Natural killer cell (primary cell): ENCODE data around the gene KRT83. TPM values are rescaled to one million over a fixed set of nuclear protein-coding genes. Genes with fewer than 3 reads are reported as not detected.

Source experiments
- ATAC-seq, 3 donors: fragments of 150-1000 bp in 2 of 3; fragments of 200-7000 bp in 1 of 3; cut with Tn5 transposase; 1 replicate in 1 of 3; 2 replicates in 2 of 3; pipeline ENCODE4 v1.10.0; 2021; ENCODE audit warnings: mild to moderate bottlenecking in 2 of 3, moderate library complexity in 2 of 3
- DNase-seq, 2 donors: peaks; one replicate each; pipeline versions ENCODE4 v3.0.0 to v3.0.0-alpha.2; 2013 to 2021; ENCODE audit warnings: mixed read lengths in 1 of 2
- H3K27ac ChIP-seq: one replicate; pipeline ENCODE4 v1.5.1; 2013; ENCODE audit warnings: mild to moderate bottlenecking, low read length
- H3K27me3 ChIP-seq: one replicate; pipeline ENCODE4 v1.6.1; 2013; ENCODE audit warnings: low read length; ENCODE audit not compliant: control insufficient read depth, insufficient read depth
- H3K36me3 ChIP-seq: one replicate; pipeline ENCODE4 v1.6.1; 2013; ENCODE audit warnings: low read length; ENCODE audit not compliant: control insufficient read depth, insufficient read depth
- H3K4me1 ChIP-seq: one replicate; pipeline ENCODE4 v1.6.1; 2013; ENCODE audit warnings: low read length; ENCODE audit not compliant: control insufficient read depth, insufficient read depth
- H3K4me3 ChIP-seq: one replicate; pipeline ENCODE4 v1.5.1; 2013; ENCODE audit warnings: low read length
- H3K9me3 ChIP-seq: one replicate; pipeline ENCODE4 v1.6.1; 2013; ENCODE audit warnings: low read length; ENCODE audit not compliant: control insufficient read depth, insufficient read depth
- H3K27ac Mint-ChIP-seq, 2 donors: one replicate each; pipeline ENCODE4 v1.8.0; 2022; ENCODE audit warnings: mild to moderate bottlenecking in 2 of 2, mixed read lengths in 2 of 2, moderate library complexity in 1 of 2
- H3K27me3 Mint-ChIP-seq, 2 donors: one replicate each; pipeline ENCODE4 v1.8.0; 2022; ENCODE audit warnings: low read depth in 2 of 2, mixed read lengths in 2 of 2
- H3K36me3 Mint-ChIP-seq: one replicate; pipeline ENCODE4 v1.8.0; 2022; ENCODE audit warnings: mixed read lengths
- H3K4me1 Mint-ChIP-seq, 2 donors: one replicate each; pipeline ENCODE4 v1.8.0; 2022; ENCODE audit warnings: mixed read lengths in 2 of 2
- H3K4me3 Mint-ChIP-seq: one replicate; pipeline ENCODE4 v1.8.0; 2022; ENCODE audit warnings: mild to moderate bottlenecking, moderate library complexity, mixed read lengths
- H3K9me3 Mint-ChIP-seq, 2 donors: one replicate each; pipeline ENCODE4 v1.8.0; 2022; ENCODE audit warnings: mixed read lengths in 2 of 2
- CTCF ChIP-seq: fragments of 200-600 bp; IDR thresholded peaks from one replicate; pipeline ENCODE4 v1.8.0; 2022; ENCODE audit warnings: antibody characterized with exemption
- WGBS: methylation state at CpG from one replicate; pipeline ENCODE4 v1.1.7; 2013; ENCODE audit warnings: missing lambda C conversion rate; ENCODE audit not compliant: insufficient coverage; 5-methylcytosine and 5-hydroxymethylcytosine counted together
- intact Hi-C: fragments of 100-400 bp; cut with micrococcal nuclease; formaldehyde crosslinking; loops from one replicate; pipeline ENCODE4 v1.14.2; 2022
- total RNA-seq, 4 donors: library from RNA; stranded (reverse); fragments of 120-200 nt in 1 of 4; gene quantifications; one replicate each; pipeline versions ENCODE4 v1.2.3 to v1.2.4, GENCODE V29; 2013 to 2022

The KRT83 gene
- total RNA-seq, 3 donors from 2014 or later (not counting 1 experiment from before 2014, with no cell fraction given), result not detected

- Mint-ChIP-seq H3K4me3 (no peak overlapping the region), H3K9me3 (peaks cover 0 to 4% of the 10 kb centered on the region in 2 donors), H3K27me3 (peaks cover 41 to 49% of the 10 kb centered on the region in 2 donors), H3K36me3 (no peaks in the 10 kb centered on the region), H3K4me1 (no peaks in the 10 kb centered on the region), H3K27ac (no peak overlapping the region)
- Histone ChIP-seq H3K27me3 (peaks cover 4% of the 10 kb centered on the region), H3K27ac (no peak overlapping the region), H3K9me3 (no peaks in the 10 kb centered on the region), H3K36me3 (no peaks in the 10 kb centered on the region), H3K4me1 (no peaks in the 10 kb centered on the region), H3K4me3 (no peak overlapping the region)
- TF ChIP-seq CTCF, result no peak
- no peak for DNase-seq
- intact Hi-C loops, result no loop called here
- WGBS, result no CpG with 5 or more reads among the region's 2 CpGs
- ATAC-seq, result no peak
These were observed 15.4 kb upstream of the KRT83 start for GRCh38 chr12:52336641-52337040.

- peaks cover 0 to 4% of the 10 kb centered on the region in 2 donors for H3K9me3 Mint-ChIP-seq
- DNase-seq (no peak), ATAC-seq (no peak)
- Histone ChIP-seq H3K4me1 (no peaks in the 10 kb centered on the region), H3K27me3 (peaks cover 4% of the 10 kb centered on the region), H3K36me3 (no peaks in the 10 kb centered on the region), H3K4me3 (no peak overlapping the region), H3K27ac (no peak overlapping the region), H3K9me3 (no peaks in the 10 kb centered on the region)
- H3K4me1 Mint-ChIP-seq, result no peaks in the 10 kb centered on the region
- 96% methylated on average over 3 of the region's 4 CpGs for WGBS
- H3K36me3 Mint-ChIP-seq, result no peaks in the 10 kb centered on the region
- H3K27ac Mint-ChIP-seq, result no peak overlapping the region
- intact Hi-C loops, result no loop called here
- TF ChIP-seq CTCF, result no peak
- no peak overlapping the region for H3K4me3 Mint-ChIP-seq
- H3K27me3 Mint-ChIP-seq, result peaks cover 42 to 51% of the 10 kb centered on the region in 2 donors
These were observed 14.5 kb upstream of the KRT83 start for GRCh38 chr12:52335598-52336262.

- Mint-ChIP-seq H3K27me3 (peaks cover 46 to 51% of the 10 kb centered on the region in 2 donors), H3K4me3 (no peak overlapping the region)
- 100% methylated on average over 2 of the region's 3 CpGs for WGBS
These were observed 13.0 kb upstream of the KRT83 start for GRCh38 chr12:52334185-52334584.

More at GRCh38 chr12:52334185-52334584, 13.0 kb upstream of the KRT83 start:
- no peaks in the 10 kb centered on the region for H3K4me1 Mint-ChIP-seq
- TF ChIP-seq CTCF, result no peak
- H3K36me3 ChIP-seq, result no peaks in the 10 kb centered on the region
- no peak overlapping the region for H3K27ac Mint-ChIP-seq
- no peak for DNase-seq
- H3K9me3 Mint-ChIP-seq, result peaks cover 0 to 4% of the 10 kb centered on the region in 2 donors
- no peaks in the 10 kb centered on the region for H3K36me3 Mint-ChIP-seq
- no peak overlapping the region for H3K27ac ChIP-seq
- H3K4me3 ChIP-seq, result no peak overlapping the region
- no peaks in the 10 kb centered on the region for H3K4me1 ChIP-seq
- H3K9me3 ChIP-seq, result no peaks in the 10 kb centered on the region
- peaks cover 4% of the 10 kb centered on the region for H3K27me3 ChIP-seq
- ATAC-seq, result no peak
- intact Hi-C loops, result no loop called here
